Endodermal cell (in vitro differentiated cells): ENCODE data around the gene AKAP7. TPM values are rescaled to one million over a fixed set of nuclear protein-coding genes. Genes with fewer than 3 reads are reported as not detected.

Source experiments
- DNase-seq: peaks from one replicate; pipeline ENCODE4 v3.0.0-alpha.2; 2017
- H3K27ac ChIP-seq: 2 replicates; pipeline ENCODE4 v1.5.1; 2013; ENCODE audit warnings: mild to moderate bottlenecking, low read depth, low read length, moderate library complexity
- H3K27me3 ChIP-seq: 2 replicates; pipeline ENCODE4 v1.6.1; 2013; ENCODE audit warnings: mild to moderate bottlenecking, low read length, moderate library complexity; ENCODE audit not compliant: insufficient read depth, control insufficient read depth, poor library complexity, severe bottlenecking
- H3K36me3 ChIP-seq: 2 replicates; pipeline ENCODE4 v1.7.0; 2013; ENCODE audit warnings: mild to moderate bottlenecking, low read length, moderate library complexity; ENCODE audit not compliant: control insufficient read depth, insufficient read depth
- H3K4me1 ChIP-seq: one replicate; pipeline ENCODE4 v1.7.0; 2013; ENCODE audit warnings: low read length; ENCODE audit not compliant: control insufficient read depth, insufficient read depth
- H3K4me3 ChIP-seq: 2 replicates; pipeline ENCODE4 v1.5.1; 2013; ENCODE audit warnings: mild to moderate bottlenecking, low read length, moderate library complexity
- H3K9ac ChIP-seq: 2 replicates; pipeline ENCODE4 v1.6.1; 2013; ENCODE audit warnings: mild to moderate bottlenecking, low read length, moderate library complexity; ENCODE audit not compliant: poor library complexity, severe bottlenecking; ENCODE audit errors: extremely low read depth
- H3K9me3 ChIP-seq: 2 replicates; pipeline ENCODE4 v1.6.1; 2013; ENCODE audit warnings: mild to moderate bottlenecking, low read length, moderate library complexity; ENCODE audit not compliant: control insufficient read depth
- H3K27ac Mint-ChIP-seq: 2 replicates; pipeline ENCODE4 v1.8.0; 2020; ENCODE audit warnings: mixed read lengths
- H3K27me3 Mint-ChIP-seq: 2 replicates; pipeline ENCODE4 v1.8.0; 2021; ENCODE audit warnings: mild to moderate bottlenecking, mixed read lengths; ENCODE audit not compliant: insufficient read depth
- H3K36me3 Mint-ChIP-seq: 2 replicates; pipeline ENCODE4 v1.8.0; 2020; ENCODE audit warnings: low read depth, mixed read lengths
- H3K4me1 Mint-ChIP-seq: 2 replicates; pipeline ENCODE4 v1.8.0; 2020; ENCODE audit warnings: mixed read lengths
- H3K4me3 Mint-ChIP-seq: 2 replicates; pipeline ENCODE4 v1.8.0; 2020; ENCODE audit warnings: mild to moderate bottlenecking, moderate library complexity, mixed read lengths
- H3K9me3 Mint-ChIP-seq: 2 replicates; pipeline ENCODE4 v1.8.0; 2020; ENCODE audit warnings: mild to moderate bottlenecking, mixed read lengths
- WGBS, 2 experiments: methylation state at CpG; one replicate each; pipeline versions ENCODE4 v1.1.5 to v1.1.7; 2013; ENCODE audit warnings: missing lambda C conversion rate in 2 of 2, mixed read lengths in 1 of 2; ENCODE audit not compliant: insufficient coverage in 1 of 2, insufficient read length in 1 of 2; 5-methylcytosine and 5-hydroxymethylcytosine counted together
- total RNA-seq, 2 donors: library from RNA; stranded (reverse); fragmentation: NEBNext Ultra II Directional in 1 of 2; extraction: Animal tissue kit (Norgen Biotek cat#: 25700) in 1 of 2; gene quantifications; 2 replicates in 1 of 2; 3 replicates in 1 of 2; pipeline ENCODE4 v1.2.1, GENCODE V29; 2021
- TF ChIP-seq, protein P1 (sequence below): fragments of 200-600 bp; sonication (generic); conservative IDR thresholded peaks from 2 replicates; pipeline ENCODE4 v1.5.0; 2021; ENCODE audit warnings: antibody characterized with exemption, mild to moderate bottlenecking

Gene AKAP7
- total RNA-seq, 2 donors from 2014 or later = 6.2 to 6.7 TPM

DNA sequence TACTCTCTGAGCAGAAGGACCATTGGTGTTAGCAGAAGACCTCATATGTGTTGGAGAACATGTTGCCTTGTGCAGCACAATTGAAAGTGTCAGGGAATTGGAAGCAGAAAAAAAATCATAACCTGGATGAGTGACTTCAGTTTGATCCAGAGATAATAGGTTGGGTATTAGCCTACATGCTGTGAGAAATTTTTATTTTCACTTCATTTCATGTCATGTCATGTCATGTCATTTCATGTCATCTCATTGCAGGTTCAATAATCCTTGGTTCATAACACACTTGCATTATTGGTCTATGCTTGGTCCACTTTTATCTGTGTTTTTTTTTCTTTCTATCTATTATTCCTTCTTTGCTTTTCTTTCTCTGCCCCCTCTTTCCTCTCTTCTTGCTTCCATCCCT is 34.3 kb downstream of the AKAP7 start:
- TF ChIP-seq, protein P1, sequence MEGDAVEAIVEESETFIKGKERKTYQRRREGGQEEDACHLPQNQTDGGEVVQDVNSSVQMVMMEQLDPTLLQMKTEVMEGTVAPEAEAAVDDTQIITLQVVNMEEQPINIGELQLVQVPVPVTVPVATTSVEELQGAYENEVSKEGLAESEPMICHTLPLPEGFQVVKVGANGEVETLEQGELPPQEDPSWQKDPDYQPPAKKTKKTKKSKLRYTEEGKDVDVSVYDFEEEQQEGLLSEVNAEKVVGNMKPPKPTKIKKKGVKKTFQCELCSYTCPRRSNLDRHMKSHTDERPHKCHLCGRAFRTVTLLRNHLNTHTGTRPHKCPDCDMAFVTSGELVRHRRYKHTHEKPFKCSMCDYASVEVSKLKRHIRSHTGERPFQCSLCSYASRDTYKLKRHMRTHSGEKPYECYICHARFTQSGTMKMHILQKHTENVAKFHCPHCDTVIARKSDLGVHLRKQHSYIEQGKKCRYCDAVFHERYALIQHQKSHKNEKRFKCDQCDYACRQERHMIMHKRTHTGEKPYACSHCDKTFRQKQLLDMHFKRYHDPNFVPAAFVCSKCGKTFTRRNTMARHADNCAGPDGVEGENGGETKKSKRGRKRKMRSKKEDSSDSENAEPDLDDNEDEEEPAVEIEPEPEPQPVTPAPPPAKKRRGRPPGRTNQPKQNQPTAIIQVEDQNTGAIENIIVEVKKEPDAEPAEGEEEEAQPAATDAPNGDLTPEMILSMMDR = no peak
- no peak overlapping the region for H3K9ac ChIP-seq
- no peaks in the 10 kb centered on the region for H3K27me3 Mint-ChIP-seq
- H3K4me3 ChIP-seq = no peak overlapping the region
- DNase-seq = no peak
- no peaks in the 10 kb centered on the region for H3K9me3 ChIP-seq
- H3K36me3 Mint-ChIP-seq = no peaks in the 10 kb centered on the region
- no peak overlapping the region for H3K27ac Mint-ChIP-seq
- no peaks in the 10 kb centered on the region for H3K4me1 Mint-ChIP-seq
- H3K4me3 Mint-ChIP-seq = no peak overlapping the region
- no peaks in the 10 kb centered on the region for H3K27me3 ChIP-seq
- H3K36me3 ChIP-seq = no peaks in the 10 kb centered on the region
- H3K9me3 Mint-ChIP-seq = no peaks in the 10 kb centered on the region
- no peak overlapping the region for H3K27ac ChIP-seq
- H3K4me1 ChIP-seq = no peaks in the 10 kb centered on the region

DNA sequence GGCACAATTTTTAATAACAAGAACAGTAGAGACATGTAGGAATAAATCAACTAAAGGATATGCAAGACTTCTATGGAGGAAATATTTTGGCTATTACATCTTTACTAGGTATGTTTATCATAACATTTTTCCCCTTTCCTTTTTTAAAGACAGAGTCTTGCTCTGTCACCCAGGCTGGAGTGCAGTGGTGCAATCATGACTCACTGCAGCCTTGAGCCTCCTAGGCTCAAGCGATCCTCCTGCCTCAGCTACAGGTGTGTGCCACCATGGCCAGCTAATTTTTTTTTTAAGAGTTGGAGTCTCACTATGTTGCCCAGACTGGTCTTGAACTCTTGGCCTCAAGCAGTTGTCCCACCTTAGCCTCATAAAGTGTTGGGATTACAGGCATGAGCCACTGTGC is 37.0 kb downstream of the AKAP7 start:
- H3K9me3 ChIP-seq = no peaks in the 10 kb centered on the region
- no peak for DNase-seq
- no peak overlapping the region for H3K27ac ChIP-seq
- Mint-ChIP-seq H3K36me3 (no peaks in the 10 kb centered on the region), H3K4me3 (no peak overlapping the region), H3K4me1 (no peaks in the 10 kb centered on the region), H3K27me3 (no peaks in the 10 kb centered on the region), H3K9me3 (no peaks in the 10 kb centered on the region), H3K27ac (no peak overlapping the region)
- H3K4me3 ChIP-seq = no peak overlapping the region
- H3K36me3 ChIP-seq = no peaks in the 10 kb centered on the region
- H3K4me1 ChIP-seq = no peaks in the 10 kb centered on the region
- no peaks in the 10 kb centered on the region for H3K27me3 ChIP-seq
- TF ChIP-seq, protein P1 = no peak
- 94 to 100% methylated on average over 1 of the region's 1 CpG for WGBS, 2 experiments
- no peak overlapping the region for H3K9ac ChIP-seq

DNA sequence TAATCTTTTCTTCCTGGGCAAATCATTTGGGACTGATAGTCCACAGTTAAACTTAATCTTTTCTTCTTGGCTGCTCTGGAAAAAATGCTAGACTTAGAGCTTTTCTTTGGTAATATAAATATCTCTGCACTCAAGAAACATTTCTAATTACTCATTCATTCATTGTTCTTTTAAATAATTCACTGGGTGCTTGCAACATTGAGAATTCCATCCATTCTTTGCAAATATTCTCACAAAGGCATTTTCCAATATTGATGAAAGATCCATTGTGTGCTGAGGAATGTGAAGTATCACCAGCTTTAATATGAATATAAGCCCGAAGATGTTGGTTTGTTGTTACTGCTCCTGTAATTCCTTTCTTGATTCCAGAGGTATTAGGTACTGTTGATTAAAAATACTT is 38.4 kb downstream of the AKAP7 start:
- Histone ChIP-seq H3K9me3 (no peaks in the 10 kb centered on the region), H3K27ac (no peak overlapping the region), H3K36me3 (no peaks in the 10 kb centered on the region), H3K27me3 (no peaks in the 10 kb centered on the region), H3K9ac (no peak overlapping the region), H3K4me3 (no peak overlapping the region), H3K4me1 (no peaks in the 10 kb centered on the region)
- no peak for DNase-seq
- H3K27me3 Mint-ChIP-seq = no peaks in the 10 kb centered on the region
- TF ChIP-seq, protein P1 = no peak
- WGBS, 2 experiments = 83 to 92% methylated on average over 1 of the region's 1 CpG
- H3K9me3 Mint-ChIP-seq = no peaks in the 10 kb centered on the region
- H3K27ac Mint-ChIP-seq = no peak overlapping the region
- no peaks in the 10 kb centered on the region for H3K4me1 Mint-ChIP-seq
- H3K4me3 Mint-ChIP-seq = no peak overlapping the region
- peaks cover 2% of the 10 kb centered on the region for H3K36me3 Mint-ChIP-seq
